Measurements from ENCODE around the gene NR2F1-AS1.
A peak's percentile ranks its signal among the peaks of the same experiment; 100 is the strongest.

Gene NR2F1-AS1

GRCh38 chr5:93587597-93588351 is 6.8 kb upstream of the NR2F1-AS1 start:
- Histone ChIP-seq H3K4me3 (ENCODE audit: low read depth, low read length) (no peak overlapping the region), H4K91ac (ENCODE audit: low read depth, low read length) (no peak overlapping the region), H3K79me1 (ENCODE audit: low read length) (no peaks in the 10 kb centered on the region), H3K9me3 (ENCODE audit: insufficient read depth, low read depth, low read length) (peaks cover 4% of the 10 kb centered on the region), H3K4me2 (ENCODE audit: low read length) (no peak overlapping the region), H3K36me3 (ENCODE audit: control insufficient read depth in 1 of 2, insufficient read depth in 2 of 2, low read length in 2 of 2) (no peaks in the 10 kb centered on the region), H3K4ac (ENCODE audit: low read depth, low read length) (no peak overlapping the region), H3K27ac (ENCODE audit: low read depth, low read length) (no peak overlapping the region), H2BK120ac (ENCODE audit: insufficient read depth, low read length, poor library complexity) (no peak overlapping the region), H2BK12ac (ENCODE audit: low read length) (no peak overlapping the region), H3K4me1 (ENCODE audit: control insufficient read depth in 1 of 2, insufficient read depth in 2 of 2, low read length in 2 of 2) (peaks cover 3 to 9% of the 10 kb centered on the region in 2 experiments), H2AK5ac (ENCODE audit: low read length) (no peak overlapping the region), H4K12ac (ENCODE audit: low read depth, low read length) (no peak overlapping the region), H3K14ac (ENCODE audit: low read length) (no peak overlapping the region), H4K8ac (ENCODE audit: low read depth, low read length) (no peak overlapping the region), H3K18ac (ENCODE audit: low read length) (no peak overlapping the region), H2BK5ac (ENCODE audit: low read depth, low read length, poor library complexity) (no peak overlapping the region), H2AFZ (ENCODE audit: insufficient read depth, low read length, poor library complexity) (no peak overlapping the region), H3K27me3 (ENCODE audit: insufficient read depth, low read length) (peaks cover 66% of the 10 kb centered on the region), H3K79me2 (ENCODE audit: control insufficient read depth, insufficient read depth, low read length, poor library complexity) (no peaks in the 10 kb centered on the region), H3K9ac (ENCODE audit: low read length) (no peak overlapping the region), H3K23ac (ENCODE audit: low read length) (no peak overlapping the region)
- no CpG with 5 or more reads among the region's 59 CpGs for WGBS (ENCODE audit: extremely low coverage, insufficient coverage, insufficient read length)
- DNase-seq = no peak

- DNase-seq = no peak
Measured at GRCh38 chr5:93586736-93587596, 5.9 kb upstream of the NR2F1-AS1 start.

GRCh38 chr5:93585767-93586385 is 4.9 kb upstream of the NR2F1-AS1 start:
- no peaks in the 10 kb centered on the region for H3K79me2 ChIP-seq (ENCODE audit: control insufficient read depth, insufficient read depth, low read length, poor library complexity)
- WGBS (ENCODE audit: extremely low coverage, insufficient coverage, insufficient read length) = no CpG with 5 or more reads among the region's 13 CpGs

More at GRCh38 chr5:93586736-93587596, 5.9 kb upstream of the NR2F1-AS1 start:
- H2AFZ ChIP-seq (ENCODE audit: insufficient read depth, low read length, poor library complexity) = no peak overlapping the region
- peaks cover 3 to 9% of the 10 kb centered on the region in 2 experiments for H3K4me1 ChIP-seq (ENCODE audit: control insufficient read depth in 1 of 2, insufficient read depth in 2 of 2, low read length in 2 of 2)
- H3K9me3 ChIP-seq (ENCODE audit: insufficient read depth, low read depth, low read length) = peaks cover 6% of the 10 kb centered on the region
- no peak overlapping the region for H2BK120ac ChIP-seq (ENCODE audit: insufficient read depth, low read length, poor library complexity)
- H3K18ac ChIP-seq (ENCODE audit: low read length) = no peak overlapping the region
- no peak overlapping the region for H3K14ac ChIP-seq (ENCODE audit: low read length)
- no peaks in the 10 kb centered on the region for H3K79me2 ChIP-seq (ENCODE audit: control insufficient read depth, insufficient read depth, low read length, poor library complexity)
- no peak overlapping the region for H2BK12ac ChIP-seq (ENCODE audit: low read length)
- no peaks in the 10 kb centered on the region for H3K79me1 ChIP-seq (ENCODE audit: low read length)
- H2BK5ac ChIP-seq (ENCODE audit: low read depth, low read length, poor library complexity) = no peak overlapping the region
- H2AK5ac ChIP-seq (ENCODE audit: low read length) = no peak overlapping the region
- no peak overlapping the region for H3K27ac ChIP-seq (ENCODE audit: low read depth, low read length)
- H3K23ac ChIP-seq (ENCODE audit: low read length) = no peak overlapping the region
- no CpG with 5 or more reads among the region's 11 CpGs for WGBS (ENCODE audit: extremely low coverage, insufficient coverage, insufficient read length)
- no peak overlapping the region for H3K4me2 ChIP-seq (ENCODE audit: low read length)
- no peak overlapping the region for H4K8ac ChIP-seq (ENCODE audit: low read depth, low read length)
- no peak overlapping the region for H3K4ac ChIP-seq (ENCODE audit: low read depth, low read length)
- no peak overlapping the region for H4K12ac ChIP-seq (ENCODE audit: low read depth, low read length)
- no peaks in the 10 kb centered on the region for H3K36me3 ChIP-seq (ENCODE audit: control insufficient read depth in 1 of 2, insufficient read depth in 2 of 2, low read length in 2 of 2)
- no peak overlapping the region for H3K9ac ChIP-seq (ENCODE audit: low read length)
- H3K4me3 ChIP-seq (ENCODE audit: low read depth, low read length) = no peak overlapping the region
- H4K91ac ChIP-seq (ENCODE audit: low read depth, low read length) = no peak overlapping the region
- peaks cover 66% of the 10 kb centered on the region for H3K27me3 ChIP-seq (ENCODE audit: insufficient read depth, low read length)

GRCh38 chr5:93585041-93585766 is 4.2 kb upstream of the NR2F1-AS1 start:
- peaks cover 5 to 14% of the 10 kb centered on the region in 2 experiments for H3K4me1 ChIP-seq (ENCODE audit: control insufficient read depth in 1 of 2, insufficient read depth in 2 of 2, low read length in 2 of 2)
- no peak overlapping the region for H2AK5ac ChIP-seq (ENCODE audit: low read length)
- no peak overlapping the region for H4K12ac ChIP-seq (ENCODE audit: low read depth, low read length)
- H3K27ac ChIP-seq (ENCODE audit: low read depth, low read length) = no peak overlapping the region
- no peaks in the 10 kb centered on the region for H3K79me2 ChIP-seq (ENCODE audit: control insufficient read depth, insufficient read depth, low read length, poor library complexity)
- H2BK5ac ChIP-seq (ENCODE audit: low read depth, low read length, poor library complexity) = no peak overlapping the region
- H3K27me3 ChIP-seq (ENCODE audit: insufficient read depth, low read length) = peaks cover 71% of the 10 kb centered on the region
- peak overlapping the region; percentile 81 for H3K4me2 ChIP-seq (ENCODE audit: low read length)
- H3K9me3 ChIP-seq (ENCODE audit: insufficient read depth, low read depth, low read length) = peaks cover 6% of the 10 kb centered on the region
- H4K8ac ChIP-seq (ENCODE audit: low read depth, low read length) = no peak overlapping the region
- H3K14ac ChIP-seq (ENCODE audit: low read length) = no peak overlapping the region
- peak overlapping the region; percentile 36 for H3K4me3 ChIP-seq (ENCODE audit: low read depth, low read length)
- no peak overlapping the region for H3K18ac ChIP-seq (ENCODE audit: low read length)
- no peaks in the 10 kb centered on the region for H3K79me1 ChIP-seq (ENCODE audit: low read length)
- H2AFZ ChIP-seq (ENCODE audit: insufficient read depth, low read length, poor library complexity) = no peak overlapping the region
- WGBS (ENCODE audit: extremely low coverage, insufficient coverage, insufficient read length) = no CpG with 5 or more reads among the region's 70 CpGs
- H3K23ac ChIP-seq (ENCODE audit: low read length) = no peak overlapping the region
- no peaks in the 10 kb centered on the region for H3K36me3 ChIP-seq (ENCODE audit: control insufficient read depth in 1 of 2, insufficient read depth in 2 of 2, low read length in 2 of 2)
- H2BK12ac ChIP-seq (ENCODE audit: low read length) = no peak overlapping the region
- peak in 1 of 2 donors; percentile 23 for DNase-seq
- H3K4ac ChIP-seq (ENCODE audit: low read depth, low read length) = no peak overlapping the region
- no peak overlapping the region for H2BK120ac ChIP-seq (ENCODE audit: insufficient read depth, low read length, poor library complexity)
- H3K9ac ChIP-seq (ENCODE audit: low read length) = no peak overlapping the region
- no peak overlapping the region for H4K91ac ChIP-seq (ENCODE audit: low read depth, low read length)

More at GRCh38 chr5:93585767-93586385, 4.9 kb upstream of the NR2F1-AS1 start:
- H4K8ac ChIP-seq (ENCODE audit: low read depth, low read length) = no peak overlapping the region
- H3K27ac ChIP-seq (ENCODE audit: low read depth, low read length) = no peak overlapping the region
- peaks cover 3 to 11% of the 10 kb centered on the region in 2 experiments for H3K4me1 ChIP-seq (ENCODE audit: control insufficient read depth in 1 of 2, insufficient read depth in 2 of 2, low read length in 2 of 2)
- H3K4me3 ChIP-seq (ENCODE audit: low read depth, low read length) = no peak overlapping the region
- H3K9ac ChIP-seq (ENCODE audit: low read length) = no peak overlapping the region
- no peak overlapping the region for H3K4me2 ChIP-seq (ENCODE audit: low read length)
- no peak overlapping the region for H3K23ac ChIP-seq (ENCODE audit: low read length)
- no peak overlapping the region for H2AFZ ChIP-seq (ENCODE audit: insufficient read depth, low read length, poor library complexity)
- H2BK120ac ChIP-seq (ENCODE audit: insufficient read depth, low read length, poor library complexity) = no peak overlapping the region
- H4K91ac ChIP-seq (ENCODE audit: low read depth, low read length) = no peak overlapping the region
- H4K12ac ChIP-seq (ENCODE audit: low read depth, low read length) = no peak overlapping the region
- H3K4ac ChIP-seq (ENCODE audit: low read depth, low read length) = no peak overlapping the region
- no peak overlapping the region for H2BK12ac ChIP-seq (ENCODE audit: low read length)
- H3K9me3 ChIP-seq (ENCODE audit: insufficient read depth, low read depth, low read length) = peaks cover 6% of the 10 kb centered on the region
- no peak overlapping the region for H3K18ac ChIP-seq (ENCODE audit: low read length)
- no peak overlapping the region for H2AK5ac ChIP-seq (ENCODE audit: low read length)
- H3K14ac ChIP-seq (ENCODE audit: low read length) = no peak overlapping the region
- H2BK5ac ChIP-seq (ENCODE audit: low read depth, low read length, poor library complexity) = no peak overlapping the region
- no peak for DNase-seq
- no peaks in the 10 kb centered on the region for H3K36me3 ChIP-seq (ENCODE audit: control insufficient read depth in 1 of 2, insufficient read depth in 2 of 2, low read length in 2 of 2)
- H3K79me1 ChIP-seq (ENCODE audit: low read length) = no peaks in the 10 kb centered on the region
- H3K27me3 ChIP-seq (ENCODE audit: insufficient read depth, low read length) = peaks cover 64% of the 10 kb centered on the region
